B cell (primary cell): ENCODE results near the gene TET2. TPM values are rescaled to one million over a fixed set of nuclear protein-coding genes. Genes with fewer than 3 reads are reported as not detected.

ENCODE experiments used
- ATAC-seq: fragments of 200-7000 bp; cut with Tn5 transposase; one replicate; pipeline ENCODE4 v1.10.0; 2021; ENCODE audit warnings: low read depth, mild to moderate bottlenecking, moderate number of reproducible peaks, moderate library complexity
- CTCF ChIA-PET: fragments of 350-600 bp; sonication (Branson Sonifier 250); formaldehyde crosslinking; loops from one replicate; lab custom pipeline; 2021; ENCODE audit warnings: antibody characterized with exemption, inconsistent platforms; lab: Charles Lee
- POLR2A ChIA-PET: fragments of 350-600 bp; sonication (Branson Sonifier 250); formaldehyde crosslinking; loops from one replicate; lab custom pipeline; 2021; ENCODE audit warnings: antibody characterized with exemption; lab: Charles Lee
- DNase-seq: peaks from one replicate; pipeline ENCODE4 v3.0.0; 2013
- H2AFZ ChIP-seq: 2 replicates; pipeline ENCODE4 v1.6.1; 2012; ENCODE audit warnings: mild to moderate bottlenecking, low read depth, low read length; ENCODE audit not compliant: insufficient read depth, poor library complexity, severe bottlenecking
- H3K27ac ChIP-seq, 2 donors: 1 replicate in 1 of 2; 2 replicates in 1 of 2; pipeline ENCODE4 v1.5.1; 2012 to 2013; ENCODE audit warnings: low read length in 2 of 2, mild to moderate bottlenecking in 2 of 2, moderate library complexity in 1 of 2
- H3K27me3 ChIP-seq, 4 experiments: fragments of 200-600 bp in 1 of 4; sonication (generic) in 1 of 4; replicated peaks in 1 of 4; 1 replicate in 2 of 4; 2 replicates in 2 of 4; pipeline versions ENCODE4 v1.6.1 to v1.7.0; 2013 to 2016; ENCODE audit warnings: low read length in 3 of 4, mild to moderate bottlenecking in 2 of 4, mixed read lengths in 1 of 4, moderate library complexity in 1 of 4; ENCODE audit not compliant: insufficient read depth in 4 of 4, control insufficient read depth in 3 of 4; ENCODE audit errors: control extremely low read depth in 1 of 4
- H3K36me3 ChIP-seq, 2 experiments: replicated peaks in 1 of 2; 1 replicate in 1 of 2; 2 replicates in 1 of 2; pipeline versions ENCODE4 v1.6.1 to v1.7.1; 2013; ENCODE audit warnings: low read length in 1 of 2; ENCODE audit not compliant: insufficient read depth in 2 of 2, control insufficient read depth in 1 of 2; ENCODE audit errors: control extremely low read depth in 1 of 2, extremely low read depth in 1 of 2
- H3K4me1 ChIP-seq, 2 donors: fragments of 200-600 bp in 1 of 2; sonication (generic) in 1 of 2; 1 replicate in 1 of 2; 2 replicates in 1 of 2; pipeline versions ENCODE4 v1.5.1 to v1.6.1; 2013 to 2017; ENCODE audit warnings: low read length in 2 of 2; ENCODE audit not compliant: control insufficient read depth in 2 of 2, insufficient read depth in 2 of 2
- H3K4me2 ChIP-seq: replicated peaks from 2 replicates; pipeline ENCODE3; 2012; ENCODE audit warnings: mild to moderate bottlenecking, low read depth, low read length; ENCODE audit not compliant: poor library complexity, severe bottlenecking
- H3K4me3 ChIP-seq, 5 experiments: fragments of 200-600 bp in 1 of 5; sonication (generic) in 1 of 5; 1 replicate in 3 of 5; 2 replicates in 2 of 5; pipeline versions ENCODE4 v1.5.1 to v1.7.0; 2011 to 2016; ENCODE audit warnings: low read length in 4 of 5, mild to moderate bottlenecking in 4 of 5, low read depth in 2 of 5, control low read depth in 1 of 5, moderate library complexity in 1 of 5; ENCODE audit not compliant: insufficient read depth in 1 of 5; ENCODE audit errors: control extremely low read depth in 1 of 5, extremely low read depth in 1 of 5
- H3K79me2 ChIP-seq: fragments of 200-600 bp; sonication (generic); one replicate; pipeline ENCODE4 v1.6.0; 2016; ENCODE audit warnings: low read length; ENCODE audit not compliant: control insufficient read depth, insufficient read depth
- H3K9ac ChIP-seq: fragments of 200-600 bp; sonication (generic); 2 replicates; pipeline ENCODE4 v1.6.1; 2017; ENCODE audit warnings: mild to moderate bottlenecking, low read length, moderate library complexity
- H3K9me3 ChIP-seq, 3 donors: one replicate each; pipeline versions ENCODE4 v1.6.1 to v1.7.1; 2013; ENCODE audit warnings: low read length in 2 of 3; ENCODE audit not compliant: control insufficient read depth in 2 of 3, insufficient read depth in 1 of 3; ENCODE audit errors: control extremely low read depth in 1 of 3
- H4K20me1 ChIP-seq: 2 replicates; pipeline ENCODE4 v1.6.0; 2012; ENCODE audit warnings: mild to moderate bottlenecking, low read length; ENCODE audit not compliant: insufficient read depth, control insufficient read depth, poor library complexity, severe bottlenecking
- H3K27ac Mint-ChIP-seq: one replicate; pipeline ENCODE4 v1.8.0; 2021; ENCODE audit warnings: mixed read lengths
- H3K27me3 Mint-ChIP-seq: one replicate; pipeline ENCODE4 v1.8.0; 2021; ENCODE audit warnings: mixed read lengths
- H3K4me1 Mint-ChIP-seq: one replicate; pipeline ENCODE4 v1.8.0; 2021; ENCODE audit warnings: mixed read lengths
- H3K4me3 Mint-ChIP-seq: one replicate; pipeline ENCODE4 v1.8.0; 2021; ENCODE audit warnings: mixed read lengths
- H3K9me3 Mint-ChIP-seq: one replicate; pipeline ENCODE4 v1.8.0; 2022; ENCODE audit warnings: mixed read lengths; ENCODE audit not compliant: insufficient read depth
- EZH2 ChIP-seq: IDR thresholded peaks from 2 replicates; pipeline ENCODE4 v1.6.1; 2012; ENCODE audit warnings: borderline replicate concordance, low read depth, mild to moderate bottlenecking, moderate library complexity, low read length; ENCODE audit not compliant: insufficient read depth, poor library complexity, severe bottlenecking
- WGBS: methylation state at CpG from one replicate; pipeline ENCODE4 v1.1.5; 2013; ENCODE audit warnings: missing lambda C conversion rate; ENCODE audit not compliant: insufficient coverage; 5-methylcytosine and 5-hydroxymethylcytosine counted together
- intact Hi-C: fragments of 100-400 bp; cut with micrococcal nuclease; formaldehyde crosslinking; loops from one replicate; pipeline ENCODE4 v1.10.0; 2022
- polyA plus RNA-seq: library from polyadenylated mRNA; depleted of rRNA; stranded (reverse); fragments of >200 nt; gene quantifications from 2 replicates; pipeline ENCODE4 v1.2.3, GENCODE V29; 2012
- total RNA-seq, 2 donors: library from RNA; stranded (reverse); fragments of 120-200 nt in 1 of 2; gene quantifications; 1 replicate in 1 of 2; 2 replicates in 1 of 2; pipeline versions ENCODE4 v1.2.3 to v1.2.4, GENCODE V29; 2013 to 2022
- TF ChIP-seq, protein P1 (sequence below): fragments of 200-600 bp; IDR thresholded peaks from one replicate; pipeline ENCODE4 v1.8.0; 2022; ENCODE audit warnings: antibody characterized with exemption, mild to moderate bottlenecking

TET2 gene
- total and polyA plus RNA-seq, 2 donors (not counting 1 experiment from before 2014, with no cell fraction given) = 7.1 to 56.8 TPM

DNA sequence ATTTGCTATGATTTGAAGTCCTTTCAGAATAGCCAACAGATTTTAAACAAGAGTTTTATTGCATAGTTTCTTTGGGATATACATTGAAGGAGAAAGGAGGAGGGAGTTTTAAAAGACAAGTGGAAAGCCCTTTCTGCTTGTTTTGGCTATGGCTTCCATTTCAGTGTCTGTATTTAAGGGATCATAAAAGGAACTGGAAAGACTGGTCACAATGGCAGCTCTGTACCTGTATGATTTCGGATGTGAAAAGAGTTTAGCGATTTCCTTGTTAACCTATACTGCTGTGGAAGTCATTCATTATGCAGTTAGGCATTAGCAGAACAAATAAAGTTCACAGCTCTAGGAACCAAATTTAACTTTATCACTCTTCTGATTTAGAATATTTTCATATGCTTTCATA lies 60.7 kb downstream of the TET2 start:
- whole genome bisulfite sequencing = no CpG with 5 or more reads among the region's 2 CpGs
- no peak overlapping the region for H3K27ac ChIP-seq
- no peak for TF ChIP-seq EZH2
- TF ChIP-seq, protein P1, sequence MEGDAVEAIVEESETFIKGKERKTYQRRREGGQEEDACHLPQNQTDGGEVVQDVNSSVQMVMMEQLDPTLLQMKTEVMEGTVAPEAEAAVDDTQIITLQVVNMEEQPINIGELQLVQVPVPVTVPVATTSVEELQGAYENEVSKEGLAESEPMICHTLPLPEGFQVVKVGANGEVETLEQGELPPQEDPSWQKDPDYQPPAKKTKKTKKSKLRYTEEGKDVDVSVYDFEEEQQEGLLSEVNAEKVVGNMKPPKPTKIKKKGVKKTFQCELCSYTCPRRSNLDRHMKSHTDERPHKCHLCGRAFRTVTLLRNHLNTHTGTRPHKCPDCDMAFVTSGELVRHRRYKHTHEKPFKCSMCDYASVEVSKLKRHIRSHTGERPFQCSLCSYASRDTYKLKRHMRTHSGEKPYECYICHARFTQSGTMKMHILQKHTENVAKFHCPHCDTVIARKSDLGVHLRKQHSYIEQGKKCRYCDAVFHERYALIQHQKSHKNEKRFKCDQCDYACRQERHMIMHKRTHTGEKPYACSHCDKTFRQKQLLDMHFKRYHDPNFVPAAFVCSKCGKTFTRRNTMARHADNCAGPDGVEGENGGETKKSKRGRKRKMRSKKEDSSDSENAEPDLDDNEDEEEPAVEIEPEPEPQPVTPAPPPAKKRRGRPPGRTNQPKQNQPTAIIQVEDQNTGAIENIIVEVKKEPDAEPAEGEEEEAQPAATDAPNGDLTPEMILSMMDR = no peak
- no peak overlapping the region for H3K9ac ChIP-seq
- Mint-ChIP-seq H3K9me3 (no peaks in the 10 kb centered on the region), H3K27me3 (no peaks in the 10 kb centered on the region), H3K4me3 (no peak overlapping the region), H3K4me1 (peaks cover 21% of the 10 kb centered on the region), H3K27ac (no peak overlapping the region)
- peaks cover 6 to 10% of the 10 kb centered on the region in 2 experiments for H3K36me3 ChIP-seq
- no peak overlapping the region for H2AFZ ChIP-seq
- H3K4me1 ChIP-seq = peaks cover 0 to 7% of the 10 kb centered on the region in 2 donors
- H3K79me2 ChIP-seq = peaks cover 36% of the 10 kb centered on the region
- H3K9me3 ChIP-seq = no peaks in the 10 kb centered on the region
- no peak overlapping the region for H3K4me2 ChIP-seq
- ChIA-PET CTCF (no interaction called here), POLR2A (no interaction called here)
- ATAC-seq (no peak), DNase-seq (no peak)
- intact Hi-C loops = no loop called here
- peaks cover 8% of the 10 kb centered on the region for H4K20me1 ChIP-seq
- no peaks in the 10 kb centered on the region for H3K27me3 ChIP-seq
- no peak overlapping the region for H3K4me3 ChIP-seq

DNA sequence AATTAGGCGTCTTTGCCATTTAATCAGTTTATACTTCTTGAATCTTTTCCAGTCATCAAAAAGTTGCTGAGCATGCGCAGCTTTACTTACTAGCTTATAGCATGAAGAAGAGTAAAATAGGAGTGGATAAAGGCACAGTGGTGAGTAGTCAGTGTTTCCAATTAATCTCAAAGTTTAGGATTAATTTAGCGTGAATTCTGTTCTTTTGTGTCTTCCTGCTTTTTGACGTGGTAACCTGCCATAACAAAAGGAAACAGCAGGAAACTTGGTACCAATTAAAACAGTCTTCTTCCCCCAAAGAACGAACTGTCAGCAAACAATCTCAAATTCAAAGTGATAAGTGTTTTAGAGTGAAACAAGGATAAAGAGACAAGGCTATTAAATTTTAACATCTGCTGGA lies 61.9 kb downstream of the TET2 start:
- Mint-ChIP-seq H3K27me3 (no peaks in the 10 kb centered on the region), H3K9me3 (no peaks in the 10 kb centered on the region), H3K27ac (no peak overlapping the region), H3K4me3 (no peak overlapping the region), H3K4me1 (peaks cover 23% of the 10 kb centered on the region)
- H2AFZ ChIP-seq = no peak overlapping the region
- H3K27ac ChIP-seq = no peak overlapping the region
- TF ChIP-seq, protein P1 = no peak
- TF ChIP-seq EZH2 = no peak
- ChIA-PET POLR2A (no interaction called here), CTCF (no interaction called here)
- peaks cover 0 to 7% of the 10 kb centered on the region in 2 donors for H3K4me1 ChIP-seq
- no peak for ATAC-seq
- WGBS = no CpG with 5 or more reads among the region's 5 CpGs
- H3K9me3 ChIP-seq = no peaks in the 10 kb centered on the region
- H3K79me2 ChIP-seq = peaks cover 29% of the 10 kb centered on the region
- H4K20me1 ChIP-seq = peaks cover 5% of the 10 kb centered on the region
- no peak overlapping the region for H3K4me2 ChIP-seq
- no peak overlapping the region for H3K4me3 ChIP-seq
- no peak for DNase-seq
- no peak overlapping the region for H3K9ac ChIP-seq
- H3K36me3 ChIP-seq = peaks cover 6 to 10% of the 10 kb centered on the region in 2 experiments
- intact Hi-C loops = no loop called here
- no peaks in the 10 kb centered on the region for H3K27me3 ChIP-seq
